ENCODE results near the gene MEF2D. TPM values are rescaled to one million over a fixed set of nuclear protein-coding genes. Genes with fewer than 3 reads are reported as not detected.

Gene MEF2D
- total RNA-seq, 1 experiment from 2014 or later: 18.7 TPM

DNA sequence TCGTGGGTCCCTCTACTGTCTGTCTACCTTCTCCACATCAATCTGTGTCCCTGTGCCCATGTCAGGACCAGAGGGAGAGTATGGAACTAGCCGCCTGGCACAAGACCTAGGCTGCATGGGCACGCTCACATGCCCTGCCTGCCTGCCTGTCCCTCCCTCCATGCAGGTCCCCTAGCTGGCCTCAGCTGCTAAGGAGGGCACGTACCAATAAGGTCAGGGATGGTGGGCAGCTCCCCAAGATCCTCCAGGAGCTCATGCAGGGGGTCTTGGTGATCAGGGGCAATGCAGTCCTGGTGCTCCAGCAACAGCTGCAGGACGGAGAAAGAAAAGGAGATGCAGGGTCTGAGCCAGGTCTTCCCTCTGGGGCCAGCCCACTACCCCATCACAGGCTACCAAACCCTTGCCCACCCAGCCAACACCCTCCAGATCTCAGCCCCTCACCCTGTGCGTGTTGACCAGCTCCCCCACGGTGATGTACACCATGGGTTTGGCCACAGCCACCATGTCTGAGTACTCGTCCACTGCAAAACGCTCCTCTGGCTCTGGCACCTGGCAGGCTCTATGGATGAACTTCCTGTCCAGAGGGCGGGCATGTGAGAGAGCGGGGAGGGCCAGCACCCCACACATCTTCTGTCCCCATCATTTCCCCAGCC is 33.1 kb upstream of the MEF2D start:
- Mint-ChIP-seq H3K4me3 (no peak overlapping the region), H3K27ac (peak overlapping the region in 2 of 3 experiments; percentile 57 to 87; a peak in 2 of 7 replicates), H3K36me3 (ENCODE audit: insufficient read depth in 1 of 3, low read depth in 3 of 3) (peaks cover 28 to 84% (median 76%) of the 10 kb centered on the region in 3 experiments), H3K4me1 (peaks cover 0 to 2% of the 10 kb centered on the region in 2 experiments; a peak in 2 of 4 replicates), H3K9me3 (no peaks in the 10 kb centered on the region), H3K27me3 (ENCODE audit: low read depth) (no peaks in the 10 kb centered on the region)
- no peak overlapping the region for H2BK120ac ChIP-seq (ENCODE audit: low read depth, low read length, poor library complexity, severe bottlenecking)
- H3K4ac ChIP-seq (ENCODE audit: low read depth, low read length): no peak overlapping the region
- no peak overlapping the region for H2AFZ ChIP-seq (ENCODE audit: low read length)
- H3K4me1 ChIP-seq (ENCODE audit: insufficient read depth, low read length): no peaks in the 10 kb centered on the region
- H3K18ac ChIP-seq (ENCODE audit: insufficient read length, low read depth, low read length): no peak overlapping the region
- H2BK15ac ChIP-seq (ENCODE audit: low read depth, low read length): no peak overlapping the region
- no peak overlapping the region for H2BK5ac ChIP-seq (ENCODE audit: insufficient read length, low read length)
- H3K79me1 ChIP-seq (ENCODE audit: insufficient read depth, low read depth, low read length, poor library complexity, severe bottlenecking): no peaks in the 10 kb centered on the region
- H3K23me2 ChIP-seq (ENCODE audit: insufficient read length, low read depth, low read length, poor library complexity, severe bottlenecking): no peaks in the 10 kb centered on the region
- no peak overlapping the region for H3K27ac ChIP-seq (ENCODE audit: insufficient read length, low read depth, low read length)
- no peak overlapping the region for H3K23ac ChIP-seq (ENCODE audit: insufficient read length, low read depth, low read length)
- TF ChIP-seq, protein P1, sequence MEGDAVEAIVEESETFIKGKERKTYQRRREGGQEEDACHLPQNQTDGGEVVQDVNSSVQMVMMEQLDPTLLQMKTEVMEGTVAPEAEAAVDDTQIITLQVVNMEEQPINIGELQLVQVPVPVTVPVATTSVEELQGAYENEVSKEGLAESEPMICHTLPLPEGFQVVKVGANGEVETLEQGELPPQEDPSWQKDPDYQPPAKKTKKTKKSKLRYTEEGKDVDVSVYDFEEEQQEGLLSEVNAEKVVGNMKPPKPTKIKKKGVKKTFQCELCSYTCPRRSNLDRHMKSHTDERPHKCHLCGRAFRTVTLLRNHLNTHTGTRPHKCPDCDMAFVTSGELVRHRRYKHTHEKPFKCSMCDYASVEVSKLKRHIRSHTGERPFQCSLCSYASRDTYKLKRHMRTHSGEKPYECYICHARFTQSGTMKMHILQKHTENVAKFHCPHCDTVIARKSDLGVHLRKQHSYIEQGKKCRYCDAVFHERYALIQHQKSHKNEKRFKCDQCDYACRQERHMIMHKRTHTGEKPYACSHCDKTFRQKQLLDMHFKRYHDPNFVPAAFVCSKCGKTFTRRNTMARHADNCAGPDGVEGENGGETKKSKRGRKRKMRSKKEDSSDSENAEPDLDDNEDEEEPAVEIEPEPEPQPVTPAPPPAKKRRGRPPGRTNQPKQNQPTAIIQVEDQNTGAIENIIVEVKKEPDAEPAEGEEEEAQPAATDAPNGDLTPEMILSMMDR (conservative IDR thresholded peaks at IDR 0.05): no peak
- H3T11ph ChIP-seq (ENCODE audit: low read length): no peak overlapping the region
- no peak overlapping the region for H2AK5ac ChIP-seq (ENCODE audit: insufficient read length, low read length)
- no CpG with 5 or more reads among the region's 11 CpGs for WGBS (ENCODE audit: extremely low coverage, insufficient read length, low lambda C conversion rate)
- no peaks in the 10 kb centered on the region for H3K79me2 ChIP-seq (ENCODE audit: insufficient read depth, low read length)
- H3K4me2 ChIP-seq (ENCODE audit: insufficient read depth, insufficient read length, low read length): no peak overlapping the region
- DNase-seq: no peak
- H3K9me3 ChIP-seq (ENCODE audit: control insufficient read depth, low read depth, low read length): no peaks in the 10 kb centered on the region
- no peak overlapping the region for H3K56ac ChIP-seq (ENCODE audit: insufficient read length, low read depth, low read length)
- no peak overlapping the region for H3K9ac ChIP-seq (ENCODE audit: extremely low read depth, insufficient read length, low read length)
- H4K91ac ChIP-seq (ENCODE audit: insufficient read length, low read depth, low read length): no peak overlapping the region
- no peaks in the 10 kb centered on the region for H3K27me3 ChIP-seq (ENCODE audit: insufficient read depth, low read length)
- H3K14ac ChIP-seq (ENCODE audit: insufficient read depth, low read length): no peak overlapping the region
- no peaks in the 10 kb centered on the region for H4K20me1 ChIP-seq (ENCODE audit: control insufficient read depth, insufficient read depth, insufficient read length)
- H4K5ac ChIP-seq (ENCODE audit: insufficient read length, low read depth, low read length): no peak overlapping the region
- H2BK20ac ChIP-seq (ENCODE audit: low read depth, low read length, poor library complexity, severe bottlenecking): no peak overlapping the region
- no peak overlapping the region for H4K8ac ChIP-seq (replicated peaks; ENCODE audit: insufficient read length, low read depth, low read length)
- H2BK12ac ChIP-seq (ENCODE audit: insufficient read length, low read depth, low read length): no peak overlapping the region
